ENCODE results near the gene ITPR1. TPM values are rescaled to one million over a fixed set of nuclear protein-coding genes. Genes with fewer than 3 reads are reported as not detected.

The ITPR1 gene
- total RNA-seq, 4 donors from 2014 or later, result 56.1 to 71.2 (median 61.9) TPM

GRCh38 chr3:4496087-4496452 is 2.9 kb downstream of the ITPR1 start:
- Histone ChIP-seq H3K9me3 (no peaks in the 10 kb centered on the region), H3K4me1 (peaks cover 0 to 27% (median 15%) of the 10 kb centered on the region in 4 donors), H3K4me3 (no peak overlapping the region), H3K36me3 (no peaks in the 10 kb centered on the region), H3K27ac (no peak overlapping the region), H3K27me3 (no peaks in the 10 kb centered on the region)
- DNase-seq (ENCODE audit: low spot score in 2 of 2), result no peak
- TF ChIP-seq EP300 (IDR thresholded peaks at IDR 0.05), result no peak
- no peak for TF ChIP-seq POLR2A (IDR thresholded peaks at IDR 0.05)
- no peak for TF ChIP-seq CTCF (IDR thresholded peaks at IDR 0.05)
- WGBS, 2 donors, result 55 to 56% methylated on average over 3 of the region's 3 CpGs

GRCh38 chr3:4497005-4497692 is 4.0 kb downstream of the ITPR1 start:
- no peak overlapping the region for H3K27ac ChIP-seq
- H3K4me3 ChIP-seq, result no peak overlapping the region
- no peak for DNase-seq (ENCODE audit: low spot score in 2 of 2)
- WGBS, 2 donors, result 61 to 68% methylated on average over 5 of the region's 5 CpGs
- TF ChIP-seq EP300 (IDR thresholded peaks at IDR 0.05), result no peak
- no peak for TF ChIP-seq POLR2A (IDR thresholded peaks at IDR 0.05)
- no peak for TF ChIP-seq CTCF (IDR thresholded peaks at IDR 0.05)
- no peaks in the 10 kb centered on the region for H3K36me3 ChIP-seq
- peaks cover 0 to 22% (median 13%) of the 10 kb centered on the region in 4 donors for H3K4me1 ChIP-seq
- no peaks in the 10 kb centered on the region for H3K27me3 ChIP-seq
- no peaks in the 10 kb centered on the region for H3K9me3 ChIP-seq

GRCh38 chr3:4497843-4498324 is 4.7 kb downstream of the ITPR1 start:
- Histone ChIP-seq H3K9me3 (no peaks in the 10 kb centered on the region), H3K4me1 (peaks cover 0 to 19% (median 13%) of the 10 kb centered on the region in 4 donors), H3K36me3 (no peaks in the 10 kb centered on the region), H3K27ac (no peak overlapping the region), H3K27me3 (no peaks in the 10 kb centered on the region), H3K4me3 (no peak overlapping the region)
- DNase-seq (ENCODE audit: low spot score in 2 of 2), result no peak
- TF ChIP-seq EP300 (IDR thresholded peaks at IDR 0.05), result no peak
- TF ChIP-seq CTCF (IDR thresholded peaks at IDR 0.05), result no peak
- no peak for TF ChIP-seq POLR2A (IDR thresholded peaks at IDR 0.05)
- 69 to 73% methylated on average over 1 of the region's 1 CpG for WGBS, 2 donors

- no peak overlapping the region for H3K27ac ChIP-seq
- DNase-seq (ENCODE audit: low spot score in 2 of 2), result no peak
- peaks cover 0 to 19% (median 13%) of the 10 kb centered on the region in 4 donors for H3K4me1 ChIP-seq
- H3K9me3 ChIP-seq, result no peaks in the 10 kb centered on the region
- no peaks in the 10 kb centered on the region for H3K27me3 ChIP-seq
- no peaks in the 10 kb centered on the region for H3K36me3 ChIP-seq
- 85 to 86% methylated on average over 5 of the region's 5 CpGs for WGBS, 2 donors
- H3K4me3 ChIP-seq, result no peak overlapping the region
- TF ChIP-seq CTCF (IDR thresholded peaks at IDR 0.05) (no peak), POLR2A (IDR thresholded peaks at IDR 0.05) (no peak), EP300 (IDR thresholded peaks at IDR 0.05) (no peak)
Measured at GRCh38 chr3:4498446-4498845, 5.3 kb downstream of the ITPR1 start.

- WGBS, 2 donors, result 88 to 92% methylated on average over 3 of the region's 3 CpGs
- H3K27ac ChIP-seq, result no peak overlapping the region
- TF ChIP-seq POLR2A (IDR thresholded peaks at IDR 0.05) (no peak), EP300 (IDR thresholded peaks at IDR 0.05) (no peak), CTCF (IDR thresholded peaks at IDR 0.05) (no peak)
Measured at GRCh38 chr3:4501437-4501836, 8.3 kb downstream of the ITPR1 start.

More at GRCh38 chr3:4501437-4501836, 8.3 kb downstream of the ITPR1 start:
- Histone ChIP-seq H3K9me3 (no peaks in the 10 kb centered on the region), H3K4me3 (no peak overlapping the region), H3K27me3 (no peaks in the 10 kb centered on the region), H3K4me1 (peaks cover 0 to 15% (median 6%) of the 10 kb centered on the region in 4 donors), H3K36me3 (no peaks in the 10 kb centered on the region)
- DNase-seq (ENCODE audit: low spot score in 2 of 2), result no peak
